Measurements from ENCODE around the gene EIF1AD. TPM values are rescaled to one million over a fixed set of nuclear protein-coding genes. Genes with fewer than 3 reads are reported as not detected.

The EIF1AD gene
- total RNA-seq = 48.1 and 50.2 TPM in 2 replicates

GRCh38 chr11:66001942-66002647 is at the start of gene EIF1AD, which contains the start of gene BANF1:
Gene EIF1AD (minus strand): TSS chr11:66002157. CDS start chr11:66000389, 1,768 bp downstream.
Gene BANF1 (plus strand): TSS chr11:66002503. CDS start chr11:66003251, 748 bp downstream.

GRCh38 chr11:66048547-66049323 is 46.8 kb upstream of the EIF1AD start, which contains the start of gene GAL3ST3:
Gene GAL3ST3 (minus strand): TSS chr11:66049161. CDS start chr11:66045415, 3,746 bp downstream.

GRCh38 chr11:66026017-66026529 is 24.1 kb upstream of the EIF1AD start, which contains the start of gene CATSPER1:
Gene CATSPER1 (minus strand): TSS chr11:66026479. CDS start chr11:66026379, 100 bp downstream.

GRCh38 chr11:66011785-66012303 is 9.9 kb upstream of the EIF1AD start, which contains the start of gene CST6:
Gene CST6 (plus strand): TSS chr11:66012008. CDS start chr11:66012045, 37 bp downstream.

GRCh38 chr11:65961267-65962140 is 40.5 kb downstream of the EIF1AD start, which contains the start of gene SART1:
Gene SART1 (plus strand): TSS chr11:65961734. CDS start chr11:65961781, 47 bp downstream.

Other genes starting within 250 kb of the EIF1AD start
- 10.6 and 20.7 TPM in 2 replicates for gene AP5B1, start 221.2 kb downstream of the EIF1AD start, total RNA-seq
- gene OVOL1, start 215.1 kb downstream of the EIF1AD start, total RNA-seq = 19.0 and 22.2 TPM in 2 replicates
- 0.68 and 1.2 TPM in 2 replicates for gene SNX32, start 168.2 kb downstream of the EIF1AD start, total RNA-seq
- gene CFL1, start 144.0 kb downstream of the EIF1AD start, total RNA-seq = 659 and 765 TPM in 2 replicates
- gene MUS81, start 141.7 kb downstream of the EIF1AD start, total RNA-seq = 50.8 and 70.1 TPM in 2 replicates
- gene EFEMP2, start 129.4 kb downstream of the EIF1AD start, total RNA-seq = 2.4 and 10.7 TPM in 2 replicates
- not detected in 2 replicates for gene CTSW, start 122.3 kb downstream of the EIF1AD start, total RNA-seq
- 92.5 and 141 TPM in 2 replicates for gene FIBP, start 113.7 kb downstream of the EIF1AD start, total RNA-seq
- 10.9 and 32.5 TPM in 2 replicates for gene CCDC85B, start 111.5 kb downstream of the EIF1AD start, total RNA-seq
- 20.3 and 27.7 TPM in 2 replicates for gene FOSL1, start 101.8 kb downstream of the EIF1AD start, total RNA-seq
- 12.0 and 12.5 TPM in 2 replicates for gene C11orf68, start 83.1 kb downstream of the EIF1AD start, total RNA-seq
- gene DRAP1, start 82.7 kb downstream of the EIF1AD start, total RNA-seq = 94.0 and 217 TPM in 2 replicates
- not detected in 2 replicates for gene TSGA10IP, start 56.7 kb downstream of the EIF1AD start, total RNA-seq
- 36.2 and 41.8 TPM in 2 replicates for gene SART1, start 40.4 kb downstream of the EIF1AD start, total RNA-seq
- 13.2 and 17.8 TPM in 2 replicates for gene BANF1, start 346 bp upstream of the EIF1AD start, total RNA-seq
- gene CST6, start 9.9 kb upstream of the EIF1AD start, total RNA-seq = 1.7 and 2.6 TPM in 2 replicates
- gene CATSPER1, start 24.3 kb upstream of the EIF1AD start, total RNA-seq = not detected in 2 replicates
- not detected in 2 replicates for gene GAL3ST3, start 47.0 kb upstream of the EIF1AD start, total RNA-seq
- gene SF3B2, start 50.2 kb upstream of the EIF1AD start, total RNA-seq = 103 and 117 TPM in 2 replicates
- 7.5 and 34.8 TPM in 2 replicates for gene PACS1, start 68.1 kb upstream of the EIF1AD start, total RNA-seq